A549 (cell line): ENCODE data around the gene CITED4. TPM values are rescaled to one million over a fixed set of nuclear protein-coding genes. Genes with fewer than 3 reads are reported as not detected.

Experiments
- ATAC-seq, 2 experiments: fragments of 200-7000 bp in 1 of 2; fragments of >200 bp in 1 of 2; cut with Nextera tagmentation in 1 of 2; cut with Tn5 transposase in 1 of 2; 3 replicates each; pipeline versions ENCODE4 v1.8.0 to v1.9.1; 2018 to 2020; ENCODE audit warnings: mild to moderate bottlenecking in 1 of 2, moderate library complexity in 1 of 2
- CTCF ChIA-PET: fragments of 300-600 bp; sonication (Branson Sonifier 250); formaldehyde crosslinking; extraction: SDS; loops from one replicate; lab custom pipeline; 2021; ENCODE audit warnings: antibody characterized with exemption, inconsistent platforms; lab: Yijun Ruan, JAX
- POLR2A ChIA-PET: fragments of 350-600 bp; formaldehyde crosslinking; extraction: SDS; loops from one replicate; lab custom pipeline; 2021; ENCODE audit warnings: antibody characterized with exemption, inconsistent platforms; lab: Yijun Ruan, JAX
- DNase-seq, 2 experiments: peaks; one replicate each; pipeline versions ENCODE4 v3.0.0 to v3.0.0-alpha.2; 2011 to 2016; ENCODE audit warnings: low read depth in 1 of 2, low spot score in 1 of 2
- FAIRE-seq: peaks from 2 replicates; lab custom pipeline; 2011; peaks lifted over from hg19 to GRCh38; lab: Jason Lieb, UNC
- H3K27ac ChIP-seq, 2 experiments: fragments of >200 bp; sonication (Bioruptor Twin); formaldehyde crosslinking; 3 replicates each; pipeline ENCODE4 v1.5.1; 2016 to 2017
- H3K4me1 ChIP-seq: fragments of >200 bp; sonication (Bioruptor Twin); formaldehyde crosslinking; 3 replicates; pipeline ENCODE4 v1.6.1; 2016
- H3K4me2 ChIP-seq: fragments of >200 bp; sonication (Bioruptor Twin); formaldehyde crosslinking; 3 replicates; pipeline ENCODE4 v1.6.1; 2016
- H3K4me3 ChIP-seq: fragments of >200 bp; sonication (Bioruptor Twin); formaldehyde crosslinking; 3 replicates; pipeline ENCODE4 v1.5.1; 2016
- H3K9me3 ChIP-seq: fragments of >200 bp; sonication (Bioruptor Twin); formaldehyde crosslinking; 3 replicates; pipeline ENCODE4 v1.6.1; 2016
- JUN ChIP-seq, 2 experiments: fragments of >200 bp; sonication (Bioruptor Twin); formaldehyde crosslinking; IDR thresholded peaks; 2 replicates in 1 of 2; 3 replicates in 1 of 2; pipeline ENCODE4 v1.6.1; 2016 to 2017
- MAZ ChIP-seq: fragments of 150-350 bp; IDR thresholded peaks from 2 replicates; pipeline ENCODE4 v1.6.1; 2014; ENCODE audit warnings: antibody characterized with exemption, low read depth, low read length, borderline replicate concordance
- MYC ChIP-seq: IDR thresholded peaks from 2 replicates; pipeline ENCODE4 v1.6.1; 2012; ENCODE audit warnings: mild to moderate bottlenecking, inconsistent platforms, low read length, improper control_type of control experiment, borderline replicate concordance
- PHF8 ChIP-seq: fragments of 200-600 bp; sonication (generic); IDR thresholded peaks from 2 replicates; pipeline ENCODE4 v1.6.1; 2016; ENCODE audit warnings: low read depth, mild to moderate bottlenecking, antibody characterized with exemption, moderate library complexity, borderline replicate concordance
- POLR2A ChIP-seq: IDR thresholded peaks from 2 replicates; pipeline ENCODE4 v1.6.1; 2012; ENCODE audit warnings: mild to moderate bottlenecking, low read length
- POLR2AphosphoS2 ChIP-seq: conservative IDR thresholded peaks from 2 replicates; pipeline ENCODE4 v1.6.1; 2012; ENCODE audit warnings: low read length, improper control_type of control experiment, inconsistent platforms
- RAD21 ChIP-seq, 2 experiments: fragments of >200 bp in 1 of 2; sonication (Bioruptor Twin) in 1 of 2; formaldehyde crosslinking in 1 of 2; IDR thresholded peaks in 1 of 2; conservative IDR thresholded peaks in 1 of 2; 2 replicates in 1 of 2; 3 replicates in 1 of 2; pipeline ENCODE4 v1.6.1; 2012 to 2018; ENCODE audit warnings: inconsistent platforms in 1 of 2
- SMC3 ChIP-seq: fragments of >200 bp; sonication (Bioruptor Twin); formaldehyde crosslinking; IDR thresholded peaks from 3 replicates; pipeline ENCODE4 v1.6.1; 2018; ENCODE audit warnings: inconsistent platforms
- SREBF2 ChIP-seq: fragments of 450-650 bp; IDR thresholded peaks from 2 replicates; pipeline ENCODE4 v1.6.1; 2014; ENCODE audit warnings: mild to moderate bottlenecking, moderate library complexity
- WGBS: methylation state at CpG from one replicate; pipeline ENCODE4 v1.1.6; 2017; ENCODE audit errors: missing lambda C conversion rate; 5-methylcytosine and 5-hydroxymethylcytosine counted together
- polyA minus RNA-seq: library from RNA; depleted of rRNA, polyadenylated mRNA; stranded (reverse); fragments of >200 nt; gene quantifications from 2 replicates; pipeline ENCODE4 v1.2.3, GENCODE V29; 2011; rRNA and poly(A)+ RNA removed
- polyA plus RNA-seq, 4 experiments: library from polyadenylated mRNA; depleted of rRNA in 3 of 4; stranded (reverse); fragments of >200 nt; fragmentation: RNase III in 1 of 4; extraction: RNeasy Plus Mini Kit Qiagen cat#74134 plus additional on column Dnase treatment in 1 of 4; gene quantifications; 2 replicates in 3 of 4; 3 replicates in 1 of 4; pipeline ENCODE4 v1.2.3, GENCODE V29; 2011 to 2017
- TF ChIP-seq, protein P1 (sequence below): fragments of 200-600 bp; sonication (generic); IDR thresholded peaks from 2 replicates; pipeline ENCODE4 v1.6.1; 2016; ENCODE audit warnings: antibody characterized with exemption, mild to moderate bottlenecking, moderate library complexity
- TF ChIP-seq, protein P2 (sequence below): fragments of >200 bp; sonication (Bioruptor Twin); formaldehyde crosslinking; IDR thresholded peaks from 3 replicates; pipeline ENCODE4 v1.6.1; 2016
- TF ChIP-seq, protein P3 (sequence below): IDR thresholded peaks from 2 replicates; pipeline ENCODE4 v1.6.1; 2012
- TF ChIP-seq, protein P4 (sequence below): fragments of >200 bp; sonication (Bioruptor Twin); formaldehyde crosslinking; IDR thresholded peaks from 3 replicates; pipeline ENCODE4 v1.5.1; 2016
- TF ChIP-seq, protein P5 (sequence below): IDR thresholded peaks from 2 replicates; pipeline ENCODE4 v1.6.1; 2012; ENCODE audit warnings: low read depth, borderline replicate concordance

Gene CITED4, protein sequence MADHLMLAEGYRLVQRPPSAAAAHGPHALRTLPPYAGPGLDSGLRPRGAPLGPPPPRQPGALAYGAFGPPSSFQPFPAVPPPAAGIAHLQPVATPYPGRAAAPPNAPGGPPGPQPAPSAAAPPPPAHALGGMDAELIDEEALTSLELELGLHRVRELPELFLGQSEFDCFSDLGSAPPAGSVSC
- polyA plus RNA-seq (2011; rRNA removed) (5.8 and 7.1 TPM in 2 replicates), polyA plus RNA-seq (2017; fragmentation: RNase III; extraction: RNeasy Plus Mini Kit Qiagen cat#74134 plus additional on column Dnase treatment) (23.7 to 33.5 TPM (median 32.2 TPM) in 3 replicates), polyA minus RNA-seq (4.2 and 9.2 TPM in 2 replicates)
- 33.9 and 64.1 TPM in 2 replicates for polyA plus RNA-seq (2012; cell fraction: cytosol; rRNA removed)
- 40.5 and 61.4 TPM in 2 replicates for polyA plus RNA-seq (2012; cell fraction: nucleus; rRNA removed)

DNA sequence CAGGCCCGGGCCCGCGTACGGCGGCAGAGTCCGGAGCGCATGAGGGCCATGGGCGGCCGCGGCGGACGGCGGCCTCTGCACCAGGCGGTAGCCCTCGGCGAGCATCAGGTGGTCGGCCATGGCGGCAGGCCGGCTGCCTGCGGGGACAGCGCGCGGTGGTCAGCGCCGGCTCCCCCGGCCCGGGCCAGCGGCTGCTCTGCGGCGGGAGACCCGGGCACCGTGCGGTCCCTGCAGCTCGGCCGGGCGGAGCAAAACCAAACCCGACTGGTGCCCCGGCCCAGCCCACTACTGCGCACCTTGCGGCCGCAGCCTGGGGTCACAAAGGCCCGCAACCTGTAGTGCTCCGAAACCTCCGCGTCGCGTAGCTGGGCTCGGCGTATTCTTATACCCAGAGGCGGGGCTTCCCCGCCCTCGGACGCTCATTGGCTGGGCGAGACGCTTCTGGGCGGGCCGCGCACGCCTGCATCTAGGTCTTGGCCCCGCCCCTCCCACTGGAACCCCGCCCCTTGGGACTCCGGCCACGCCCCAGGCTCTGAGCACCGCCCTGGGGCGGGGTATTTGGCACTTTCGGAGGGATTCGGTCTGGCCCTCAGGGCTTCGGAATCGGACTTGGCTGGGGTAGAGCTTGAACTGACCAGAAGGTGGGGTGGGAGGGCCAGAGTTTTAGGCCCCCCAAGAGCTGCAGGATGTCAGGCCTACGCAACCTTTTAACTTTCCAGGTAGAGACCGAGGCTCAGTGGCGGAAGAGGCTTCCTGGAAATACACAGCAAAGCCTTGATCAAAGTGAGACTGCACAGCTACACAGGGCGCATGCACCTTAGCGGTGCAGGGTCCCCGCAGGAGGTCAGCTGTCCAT lies at the start of gene CITED4:
CITED4 (minus strand) TSS at position 356 of the 856 bp plus-strand sequence; CDS start at position 120, 236 bp downstream.
- peak within 1 kb of the TSS; percentile 87 for H3K4me2 ChIP-seq
- peak within 1 kb of the TSS; percentile 78 for H3K4me3 ChIP-seq
- 18% methylated on average over 6 of the region's 75 CpGs for WGBS
- TF ChIP-seq, protein P1, sequence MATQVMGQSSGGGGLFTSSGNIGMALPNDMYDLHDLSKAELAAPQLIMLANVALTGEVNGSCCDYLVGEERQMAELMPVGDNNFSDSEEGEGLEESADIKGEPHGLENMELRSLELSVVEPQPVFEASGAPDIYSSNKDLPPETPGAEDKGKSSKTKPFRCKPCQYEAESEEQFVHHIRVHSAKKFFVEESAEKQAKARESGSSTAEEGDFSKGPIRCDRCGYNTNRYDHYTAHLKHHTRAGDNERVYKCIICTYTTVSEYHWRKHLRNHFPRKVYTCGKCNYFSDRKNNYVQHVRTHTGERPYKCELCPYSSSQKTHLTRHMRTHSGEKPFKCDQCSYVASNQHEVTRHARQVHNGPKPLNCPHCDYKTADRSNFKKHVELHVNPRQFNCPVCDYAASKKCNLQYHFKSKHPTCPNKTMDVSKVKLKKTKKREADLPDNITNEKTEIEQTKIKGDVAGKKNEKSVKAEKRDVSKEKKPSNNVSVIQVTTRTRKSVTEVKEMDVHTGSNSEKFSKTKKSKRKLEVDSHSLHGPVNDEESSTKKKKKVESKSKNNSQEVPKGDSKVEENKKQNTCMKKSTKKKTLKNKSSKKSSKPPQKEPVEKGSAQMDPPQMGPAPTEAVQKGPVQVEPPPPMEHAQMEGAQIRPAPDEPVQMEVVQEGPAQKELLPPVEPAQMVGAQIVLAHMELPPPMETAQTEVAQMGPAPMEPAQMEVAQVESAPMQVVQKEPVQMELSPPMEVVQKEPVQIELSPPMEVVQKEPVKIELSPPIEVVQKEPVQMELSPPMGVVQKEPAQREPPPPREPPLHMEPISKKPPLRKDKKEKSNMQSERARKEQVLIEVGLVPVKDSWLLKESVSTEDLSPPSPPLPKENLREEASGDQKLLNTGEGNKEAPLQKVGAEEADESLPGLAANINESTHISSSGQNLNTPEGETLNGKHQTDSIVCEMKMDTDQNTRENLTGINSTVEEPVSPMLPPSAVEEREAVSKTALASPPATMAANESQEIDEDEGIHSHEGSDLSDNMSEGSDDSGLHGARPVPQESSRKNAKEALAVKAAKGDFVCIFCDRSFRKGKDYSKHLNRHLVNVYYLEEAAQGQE = no peak
- TF ChIP-seq POLR2AphosphoS2 (no peak), POLR2A (peak; percentile 94), MAZ (no peak), SREBF2 (no peak), SMC3 (peak; percentile 94), MYC (no peak), PHF8 (peak; percentile 60; the same call in 1 of the 2 replicates), JUN (IDR thresholded peaks at IDR 0.05) (peak; percentile 93 to 98), RAD21 (conservative IDR thresholded peaks at IDR 0.05 in 1 of 2, IDR thresholded peaks at IDR 0.05 in 1 of 2) (peak; percentile 82 to 92)
- TF ChIP-seq, protein P2, sequence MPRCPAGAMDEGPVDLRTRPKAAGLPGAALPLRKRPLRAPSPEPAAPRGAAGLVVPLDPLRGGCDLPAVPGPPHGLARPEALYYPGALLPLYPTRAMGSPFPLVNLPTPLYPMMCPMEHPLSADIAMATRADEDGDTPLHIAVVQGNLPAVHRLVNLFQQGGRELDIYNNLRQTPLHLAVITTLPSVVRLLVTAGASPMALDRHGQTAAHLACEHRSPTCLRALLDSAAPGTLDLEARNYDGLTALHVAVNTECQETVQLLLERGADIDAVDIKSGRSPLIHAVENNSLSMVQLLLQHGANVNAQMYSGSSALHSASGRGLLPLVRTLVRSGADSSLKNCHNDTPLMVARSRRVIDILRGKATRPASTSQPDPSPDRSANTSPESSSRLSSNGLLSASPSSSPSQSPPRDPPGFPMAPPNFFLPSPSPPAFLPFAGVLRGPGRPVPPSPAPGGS = peak; percentile 94; the same call in 2 of the 3 replicates
- TF ChIP-seq, protein P3, sequence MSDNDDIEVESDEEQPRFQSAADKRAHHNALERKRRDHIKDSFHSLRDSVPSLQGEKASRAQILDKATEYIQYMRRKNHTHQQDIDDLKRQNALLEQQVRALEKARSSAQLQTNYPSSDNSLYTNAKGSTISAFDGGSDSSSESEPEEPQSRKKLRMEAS = peak; percentile 32
- TF ChIP-seq, protein P4, sequence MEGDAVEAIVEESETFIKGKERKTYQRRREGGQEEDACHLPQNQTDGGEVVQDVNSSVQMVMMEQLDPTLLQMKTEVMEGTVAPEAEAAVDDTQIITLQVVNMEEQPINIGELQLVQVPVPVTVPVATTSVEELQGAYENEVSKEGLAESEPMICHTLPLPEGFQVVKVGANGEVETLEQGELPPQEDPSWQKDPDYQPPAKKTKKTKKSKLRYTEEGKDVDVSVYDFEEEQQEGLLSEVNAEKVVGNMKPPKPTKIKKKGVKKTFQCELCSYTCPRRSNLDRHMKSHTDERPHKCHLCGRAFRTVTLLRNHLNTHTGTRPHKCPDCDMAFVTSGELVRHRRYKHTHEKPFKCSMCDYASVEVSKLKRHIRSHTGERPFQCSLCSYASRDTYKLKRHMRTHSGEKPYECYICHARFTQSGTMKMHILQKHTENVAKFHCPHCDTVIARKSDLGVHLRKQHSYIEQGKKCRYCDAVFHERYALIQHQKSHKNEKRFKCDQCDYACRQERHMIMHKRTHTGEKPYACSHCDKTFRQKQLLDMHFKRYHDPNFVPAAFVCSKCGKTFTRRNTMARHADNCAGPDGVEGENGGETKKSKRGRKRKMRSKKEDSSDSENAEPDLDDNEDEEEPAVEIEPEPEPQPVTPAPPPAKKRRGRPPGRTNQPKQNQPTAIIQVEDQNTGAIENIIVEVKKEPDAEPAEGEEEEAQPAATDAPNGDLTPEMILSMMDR = peak; percentile 52
- TF ChIP-seq, protein P5, sequence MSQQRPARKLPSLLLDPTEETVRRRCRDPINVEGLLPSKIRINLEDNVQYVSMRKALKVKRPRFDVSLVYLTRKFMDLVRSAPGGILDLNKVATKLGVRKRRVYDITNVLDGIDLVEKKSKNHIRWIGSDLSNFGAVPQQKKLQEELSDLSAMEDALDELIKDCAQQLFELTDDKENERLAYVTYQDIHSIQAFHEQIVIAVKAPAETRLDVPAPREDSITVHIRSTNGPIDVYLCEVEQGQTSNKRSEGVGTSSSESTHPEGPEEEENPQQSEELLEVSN = no peak
- TF ChIP-seq, all 56 proteins: peak for 8
- POLR2A ChIA-PET = interaction anchor here (0.6 to 2.8 kb wide), 24 partner anchors 11 to 171 kb away, joined by 3 to 128 read pairs (median 6); partner anchors contain the start of genes CTPS1 and NFYC
- no peak for FAIRE-seq
- peak; percentile 76 to 95 for DNase-seq
- peaks cover 48% of the 10 kb centered on the region for H3K4me1 ChIP-seq
- CTCF ChIA-PET = interaction anchor here (0.7 to 22.4 kb wide), 19 partner anchors 9 to 142 kb away, joined by 3 to 602 read pairs (median 5); no protein-coding TSS in a partner anchor
- H3K27ac ChIP-seq = peak within 1 kb of the TSS; percentile 87 to 95
- H3K9me3 ChIP-seq = no peaks in the 10 kb centered on the region
- ATAC-seq = peak; percentile 82 to 88
